ENCODE data around the gene ST3GAL2.

DNA sequence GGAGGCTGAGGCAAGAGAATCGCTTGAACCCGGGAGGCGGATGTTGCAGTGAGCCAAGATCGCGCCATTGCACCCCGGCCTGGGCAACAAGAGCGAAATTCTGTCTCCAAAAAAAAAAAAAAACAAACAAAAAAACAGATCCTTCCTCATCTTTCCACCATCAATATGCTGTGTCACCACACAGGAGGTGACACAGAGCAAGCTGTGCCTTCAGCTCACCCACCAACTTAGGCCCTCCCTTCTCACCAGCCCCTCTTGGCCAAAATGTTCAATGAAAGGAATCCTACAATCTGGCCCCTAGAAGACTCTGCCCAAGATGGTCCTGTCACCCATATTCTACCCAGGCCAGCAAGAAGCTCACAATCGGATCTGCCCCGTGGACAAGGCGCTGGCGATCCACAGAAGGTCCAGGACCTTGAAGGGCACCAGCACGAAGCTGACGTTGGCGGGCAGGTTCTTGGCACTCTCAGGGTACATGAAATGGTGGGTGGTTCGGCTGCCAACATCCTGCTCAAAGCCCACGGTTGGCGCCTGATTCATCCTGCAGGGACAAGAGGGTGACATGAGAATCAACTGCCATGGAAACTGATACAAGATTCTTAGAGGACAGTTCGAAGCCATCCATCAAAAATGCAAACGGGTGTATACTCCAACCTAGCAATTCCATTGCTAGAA, 50.8 kb downstream of the ST3GAL2 start:
- TF ChIP-seq, protein P1, sequence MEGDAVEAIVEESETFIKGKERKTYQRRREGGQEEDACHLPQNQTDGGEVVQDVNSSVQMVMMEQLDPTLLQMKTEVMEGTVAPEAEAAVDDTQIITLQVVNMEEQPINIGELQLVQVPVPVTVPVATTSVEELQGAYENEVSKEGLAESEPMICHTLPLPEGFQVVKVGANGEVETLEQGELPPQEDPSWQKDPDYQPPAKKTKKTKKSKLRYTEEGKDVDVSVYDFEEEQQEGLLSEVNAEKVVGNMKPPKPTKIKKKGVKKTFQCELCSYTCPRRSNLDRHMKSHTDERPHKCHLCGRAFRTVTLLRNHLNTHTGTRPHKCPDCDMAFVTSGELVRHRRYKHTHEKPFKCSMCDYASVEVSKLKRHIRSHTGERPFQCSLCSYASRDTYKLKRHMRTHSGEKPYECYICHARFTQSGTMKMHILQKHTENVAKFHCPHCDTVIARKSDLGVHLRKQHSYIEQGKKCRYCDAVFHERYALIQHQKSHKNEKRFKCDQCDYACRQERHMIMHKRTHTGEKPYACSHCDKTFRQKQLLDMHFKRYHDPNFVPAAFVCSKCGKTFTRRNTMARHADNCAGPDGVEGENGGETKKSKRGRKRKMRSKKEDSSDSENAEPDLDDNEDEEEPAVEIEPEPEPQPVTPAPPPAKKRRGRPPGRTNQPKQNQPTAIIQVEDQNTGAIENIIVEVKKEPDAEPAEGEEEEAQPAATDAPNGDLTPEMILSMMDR (IDR thresholded peaks at IDR 0.05; ENCODE audit: insufficient read depth, low read length): no peak
- TF ChIP-seq GABPA (IDR thresholded peaks at IDR 0.05; ENCODE audit: low read depth) (no peak), POLR2AphosphoS5 (IDR thresholded peaks at IDR 0.05; ENCODE audit: low read depth) (no peak), SPI1 (IDR thresholded peaks at IDR 0.05; ENCODE audit: borderline replicate concordance, low read depth) (no peak)
- TF ChIP-seq, protein P2, sequence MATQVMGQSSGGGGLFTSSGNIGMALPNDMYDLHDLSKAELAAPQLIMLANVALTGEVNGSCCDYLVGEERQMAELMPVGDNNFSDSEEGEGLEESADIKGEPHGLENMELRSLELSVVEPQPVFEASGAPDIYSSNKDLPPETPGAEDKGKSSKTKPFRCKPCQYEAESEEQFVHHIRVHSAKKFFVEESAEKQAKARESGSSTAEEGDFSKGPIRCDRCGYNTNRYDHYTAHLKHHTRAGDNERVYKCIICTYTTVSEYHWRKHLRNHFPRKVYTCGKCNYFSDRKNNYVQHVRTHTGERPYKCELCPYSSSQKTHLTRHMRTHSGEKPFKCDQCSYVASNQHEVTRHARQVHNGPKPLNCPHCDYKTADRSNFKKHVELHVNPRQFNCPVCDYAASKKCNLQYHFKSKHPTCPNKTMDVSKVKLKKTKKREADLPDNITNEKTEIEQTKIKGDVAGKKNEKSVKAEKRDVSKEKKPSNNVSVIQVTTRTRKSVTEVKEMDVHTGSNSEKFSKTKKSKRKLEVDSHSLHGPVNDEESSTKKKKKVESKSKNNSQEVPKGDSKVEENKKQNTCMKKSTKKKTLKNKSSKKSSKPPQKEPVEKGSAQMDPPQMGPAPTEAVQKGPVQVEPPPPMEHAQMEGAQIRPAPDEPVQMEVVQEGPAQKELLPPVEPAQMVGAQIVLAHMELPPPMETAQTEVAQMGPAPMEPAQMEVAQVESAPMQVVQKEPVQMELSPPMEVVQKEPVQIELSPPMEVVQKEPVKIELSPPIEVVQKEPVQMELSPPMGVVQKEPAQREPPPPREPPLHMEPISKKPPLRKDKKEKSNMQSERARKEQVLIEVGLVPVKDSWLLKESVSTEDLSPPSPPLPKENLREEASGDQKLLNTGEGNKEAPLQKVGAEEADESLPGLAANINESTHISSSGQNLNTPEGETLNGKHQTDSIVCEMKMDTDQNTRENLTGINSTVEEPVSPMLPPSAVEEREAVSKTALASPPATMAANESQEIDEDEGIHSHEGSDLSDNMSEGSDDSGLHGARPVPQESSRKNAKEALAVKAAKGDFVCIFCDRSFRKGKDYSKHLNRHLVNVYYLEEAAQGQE (IDR thresholded peaks at IDR 0.05; ENCODE audit: insufficient replicate concordance, low read depth): no peak

All from HL-60 (cell line).